ENCODE data around the gene FRY. TPM values are rescaled to one million over a fixed set of nuclear protein-coding genes. Genes with fewer than 3 reads are reported as not detected.
A peak's percentile ranks its signal among the peaks of the same experiment; 100 is the strongest.

FRY gene
- total and polyA plus RNA-seq, 2 donors from 2014 or later = 21.8 to 69.5 TPM

DNA sequence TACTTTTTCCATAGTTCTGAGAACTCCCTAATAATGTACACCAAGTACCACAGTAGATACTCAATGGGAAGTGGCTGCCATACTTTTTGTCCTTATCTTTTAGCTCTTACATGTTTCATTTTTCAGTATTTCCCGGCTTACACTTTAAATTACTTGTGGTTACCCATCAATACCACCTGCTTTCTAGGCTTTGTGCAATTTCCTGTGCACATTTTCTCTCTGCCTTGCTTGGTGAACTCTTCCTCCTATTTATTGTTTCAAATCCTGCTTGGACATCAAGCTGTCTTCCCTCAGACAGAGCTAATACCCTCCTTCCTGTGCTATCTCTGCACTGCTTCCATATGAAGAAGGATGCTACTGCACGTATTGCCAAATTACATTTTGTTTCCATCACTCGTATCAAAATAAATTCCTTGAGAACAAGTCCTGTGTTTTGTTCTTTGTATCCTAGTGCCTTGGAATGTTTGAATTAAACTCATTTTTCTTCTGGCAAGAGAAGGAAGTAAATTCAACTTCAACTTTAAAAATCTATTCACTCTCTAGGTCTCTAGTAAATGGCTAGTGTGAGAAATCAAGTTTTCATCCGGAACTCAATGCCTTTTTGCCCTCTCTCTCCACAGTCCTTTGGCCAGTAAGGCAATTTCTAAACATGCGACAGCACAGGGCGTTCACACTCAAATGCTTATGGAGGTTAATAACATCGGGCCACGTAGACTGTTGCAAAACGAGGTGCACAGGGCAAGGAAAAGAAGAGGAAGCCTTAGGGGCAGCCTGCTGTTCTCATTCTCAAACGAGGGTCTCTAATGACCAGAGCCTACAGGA is 277.9 kb downstream of the FRY start:
- DNase-seq = no peak
- no peak for TF ChIP-seq CTCF (IDR thresholded peaks at IDR 0.05; ENCODE audit: borderline replicate concordance, extremely low read depth, insufficient read depth)
- H3K27me3 ChIP-seq (ENCODE audit: control insufficient read depth, insufficient read depth, low read length) = no peaks in the 10 kb centered on the region
- H3K9ac ChIP-seq (ENCODE audit: low read length in 3 of 3) = peak overlapping the region in 2 of 3 donors; percentile 35 to 41
- H3K9me3 ChIP-seq (ENCODE audit: control insufficient read depth in 2 of 3, insufficient read depth in 1 of 3, low read length in 3 of 3) = no peaks in the 10 kb centered on the region
- FAIRE-seq = no peak
- intact Hi-C loops (cut with DNase I) = no loop called here
- H3K36me3 ChIP-seq (ENCODE audit: control insufficient read depth in 2 of 3, insufficient read depth in 3 of 3, low read length in 3 of 3) = no peaks in the 10 kb centered on the region
- no peaks in the 10 kb centered on the region for H3K4me1 ChIP-seq (ENCODE audit: control insufficient read depth in 2 of 3, insufficient read depth in 2 of 3, low read depth in 1 of 3, low read length in 3 of 3)
- no peak overlapping the region for H3K27ac ChIP-seq (ENCODE audit: low read depth in 2 of 2, low read length in 2 of 2)
- peak overlapping the region in 2 of 3 donors; percentile 21 to 51 for H3K4me3 ChIP-seq (ENCODE audit: low read length in 3 of 3)

- peak; percentile 84 for FAIRE-seq
Measured at GRCh38 chr13:32310134-32310706, 278.6 kb downstream of the FRY start.

GRCh38 chr13:32311188-32311897 is 279.8 kb downstream of the FRY start:
- Histone ChIP-seq H3K27ac (ENCODE audit: low read depth in 2 of 2, low read length in 2 of 2) (no peak overlapping the region), H3K36me3 (ENCODE audit: control insufficient read depth in 2 of 3, insufficient read depth in 3 of 3, low read length in 3 of 3) (no peaks in the 10 kb centered on the region), H3K4me1 (ENCODE audit: control insufficient read depth in 2 of 3, insufficient read depth in 2 of 3, low read depth in 1 of 3, low read length in 3 of 3) (peaks cover 0 to 2% (median 0%) of the 10 kb centered on the region in 3 donors), H3K9ac (ENCODE audit: low read length in 3 of 3) (no peak overlapping the region), H3K4me3 (ENCODE audit: low read length in 3 of 3) (no peak overlapping the region), H3K27me3 (ENCODE audit: control insufficient read depth, insufficient read depth, low read length) (no peaks in the 10 kb centered on the region), H3K9me3 (ENCODE audit: control insufficient read depth in 2 of 3, insufficient read depth in 1 of 3, low read length in 3 of 3) (no peaks in the 10 kb centered on the region)
- peak in 1 of 5 donors; percentile 70 for DNase-seq
- FAIRE-seq = no peak
- intact Hi-C loops (cut with DNase I) = no loop called here
- no peak for TF ChIP-seq CTCF (IDR thresholded peaks at IDR 0.05; ENCODE audit: borderline replicate concordance, extremely low read depth, insufficient read depth)

More at GRCh38 chr13:32310134-32310706, 278.6 kb downstream of the FRY start:
- peak; percentile 78 for TF ChIP-seq CTCF (IDR thresholded peaks at IDR 0.05; ENCODE audit: borderline replicate concordance, extremely low read depth, insufficient read depth)
- no peaks in the 10 kb centered on the region for H3K9me3 ChIP-seq (ENCODE audit: control insufficient read depth in 2 of 3, insufficient read depth in 1 of 3, low read length in 3 of 3)
- H3K4me3 ChIP-seq (ENCODE audit: low read length in 3 of 3) = peak overlapping the region in 2 of 3 donors; percentile 21 to 51
- peak in 3 of 5 donors; percentile 24 to 78 (median 70) for DNase-seq
- H3K27me3 ChIP-seq (ENCODE audit: control insufficient read depth, insufficient read depth, low read length) = no peaks in the 10 kb centered on the region
- H3K36me3 ChIP-seq (ENCODE audit: control insufficient read depth in 2 of 3, insufficient read depth in 3 of 3, low read length in 3 of 3) = no peaks in the 10 kb centered on the region
- H3K9ac ChIP-seq (ENCODE audit: low read length in 3 of 3) = peak overlapping the region in 2 of 3 donors; percentile 35 to 41
- intact Hi-C loops (cut with DNase I) = no loop called here
- no peaks in the 10 kb centered on the region for H3K4me1 ChIP-seq (ENCODE audit: control insufficient read depth in 2 of 3, insufficient read depth in 2 of 3, low read depth in 1 of 3, low read length in 3 of 3)
- no peak overlapping the region for H3K27ac ChIP-seq (ENCODE audit: low read depth in 2 of 2, low read length in 2 of 2)

Data from kidney (tissue), 14 donors.